ENCODE measurements around the gene POLK.

POLK gene

DNA sequence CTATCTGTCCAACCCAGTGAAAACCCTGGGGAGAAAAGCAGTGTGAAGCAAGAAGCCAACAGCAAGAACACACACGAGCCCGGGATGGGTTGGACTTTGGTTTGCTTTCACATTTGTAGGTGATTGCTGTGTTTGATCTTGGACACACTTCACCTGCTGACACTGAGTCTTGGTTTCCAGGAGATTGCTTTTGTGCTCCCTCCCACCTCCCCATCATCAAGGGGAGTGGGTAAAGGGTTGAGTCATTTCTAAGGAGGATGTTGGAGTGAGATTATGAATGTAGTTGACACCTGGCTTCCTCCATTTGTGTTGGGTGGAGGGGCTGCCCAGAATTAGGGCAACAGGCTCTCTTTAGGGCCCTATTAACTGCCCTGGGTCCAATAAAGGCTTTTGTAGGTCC, 137.0 kb downstream of the POLK start:
- no peak for DNase-seq (ENCODE audit: low read depth, low spot score)
